ENCODE results near the gene NPC2.
"Not testable (repeated sequence)": the region's sequence is repeated elsewhere in the genome, so short reads cannot be mapped to it uniquely, and the experiment has no call there.

The NPC2 gene

GRCh38 chr14:74457565-74457895, 35.6 kb downstream of the NPC2 start:
- Mint-ChIP-seq H3K4me3 (no peak overlapping the region), H3K9me3 (no peaks in the 10 kb centered on the region), H3K36me3 (peaks cover 4% of the 10 kb centered on the region in 2 donors), H3K27ac (no peak overlapping the region), H3K27me3 (peaks cover 8 to 15% of the 10 kb centered on the region in 2 donors), H3K4me1 (peaks cover 4 to 15% of the 10 kb centered on the region in 2 donors)
- DNase-seq: no peak
- no peak for ATAC-seq (replicated peaks)

- Mint-ChIP-seq H3K27me3 (peaks cover 8 to 15% of the 10 kb centered on the region in 2 donors), H3K9me3 (no peaks in the 10 kb centered on the region), H3K4me3 (no peak overlapping the region), H3K27ac (no peak overlapping the region), H3K36me3 (peaks cover 4% of the 10 kb centered on the region in 2 donors), H3K4me1 (peaks cover 4 to 15% of the 10 kb centered on the region in 2 donors)
- no peak for ATAC-seq (replicated peaks)
- DNase-seq: no peak
Observed at GRCh38 chr14:74456684-74457564, 36.2 kb downstream of the NPC2 start.

- not testable (repeated sequence) for H3K9me3 Mint-ChIP-seq; H3K27me3 Mint-ChIP-seq; H3K36me3 Mint-ChIP-seq; H3K27ac Mint-ChIP-seq; H3K4me1 Mint-ChIP-seq; DNase-seq; H3K4me3 Mint-ChIP-seq; ATAC-seq (replicated peaks)
Observed at GRCh38 chr14:74454397-74454796, 38.7 kb downstream of the NPC2 start.

GRCh38 chr14:74444866-74445265, 48.2 kb downstream of the NPC2 start:
- H3K27me3 Mint-ChIP-seq: peaks cover 0 to 9% of the 10 kb centered on the region in 2 donors
- H3K4me3 Mint-ChIP-seq: no peak overlapping the region
- no peaks in the 10 kb centered on the region for H3K4me1 Mint-ChIP-seq
- no peak for ATAC-seq (replicated peaks)
- DNase-seq: no peak
- no peaks in the 10 kb centered on the region for H3K36me3 Mint-ChIP-seq
- H3K27ac Mint-ChIP-seq: no peak overlapping the region
- peaks cover 0 to 1% of the 10 kb centered on the region in 2 donors for H3K9me3 Mint-ChIP-seq

GRCh38 chr14:74442757-74443156, 50.3 kb downstream of the NPC2 start:
- no peak for DNase-seq
- no peaks in the 10 kb centered on the region for H3K36me3 Mint-ChIP-seq
- H3K4me3 Mint-ChIP-seq: no peak overlapping the region
- ATAC-seq (replicated peaks): no peak
- peaks cover 0 to under 1% of the 10 kb centered on the region in 2 donors for H3K9me3 Mint-ChIP-seq
- H3K27ac Mint-ChIP-seq: no peak overlapping the region
- H3K27me3 Mint-ChIP-seq: peaks cover 4 to 10% of the 10 kb centered on the region in 2 donors
- H3K4me1 Mint-ChIP-seq: no peaks in the 10 kb centered on the region

GRCh38 chr14:74441113-74441512, 52.0 kb downstream of the NPC2 start:
- Mint-ChIP-seq H3K9me3 (peaks cover 0 to 3% of the 10 kb centered on the region in 2 donors), H3K27me3 (peaks cover 15% of the 10 kb centered on the region in 2 donors), H3K27ac (no peak overlapping the region), H3K4me3 (no peak overlapping the region), H3K4me1 (no peaks in the 10 kb centered on the region), H3K36me3 (no peaks in the 10 kb centered on the region)
- no peak for DNase-seq
- no peak for ATAC-seq (replicated peaks)

GRCh38 chr14:74438351-74438915, 54.7 kb downstream of the NPC2 start:
- H3K4me1 Mint-ChIP-seq: no peaks in the 10 kb centered on the region
- ATAC-seq (replicated peaks): no peak
- H3K27ac Mint-ChIP-seq: no peak overlapping the region
- H3K36me3 Mint-ChIP-seq: no peaks in the 10 kb centered on the region
- no peak overlapping the region for H3K4me3 Mint-ChIP-seq
- no peak for DNase-seq
- H3K27me3 Mint-ChIP-seq: peaks cover 26% of the 10 kb centered on the region in 2 donors
- peaks cover 0 to 3% of the 10 kb centered on the region in 2 donors for H3K9me3 Mint-ChIP-seq

- peaks cover 26% of the 10 kb centered on the region in 2 donors for H3K27me3 Mint-ChIP-seq
- peaks cover 0 to 3% of the 10 kb centered on the region in 2 donors for H3K9me3 Mint-ChIP-seq
- no peak overlapping the region for H3K27ac Mint-ChIP-seq
- ATAC-seq (replicated peaks) (no peak), DNase-seq (no peak)
- H3K4me1 Mint-ChIP-seq: no peaks in the 10 kb centered on the region
- no peak overlapping the region for H3K4me3 Mint-ChIP-seq
- no peaks in the 10 kb centered on the region for H3K36me3 Mint-ChIP-seq
Observed at GRCh38 chr14:74437496-74438053, 55.5 kb downstream of the NPC2 start.

GRCh38 chr14:74434294-74434693, 58.8 kb downstream of the NPC2 start:
- peaks cover 32 to 34% of the 10 kb centered on the region in 2 donors for H3K27me3 Mint-ChIP-seq
- DNase-seq (no peak), ATAC-seq (replicated peaks) (no peak)
- H3K27ac Mint-ChIP-seq: no peak overlapping the region
- H3K9me3 Mint-ChIP-seq: peaks cover 0 to 3% of the 10 kb centered on the region in 2 donors
- H3K36me3 Mint-ChIP-seq: no peaks in the 10 kb centered on the region
- H3K4me3 Mint-ChIP-seq: no peak overlapping the region
- peaks cover 2 to 6% of the 10 kb centered on the region in 2 donors for H3K4me1 Mint-ChIP-seq

- no peaks in the 10 kb centered on the region for H3K36me3 Mint-ChIP-seq
- H3K4me3 Mint-ChIP-seq: no peak overlapping the region
- H3K27ac Mint-ChIP-seq: no peak overlapping the region
- no peaks in the 10 kb centered on the region for H3K9me3 Mint-ChIP-seq
- ATAC-seq (replicated peaks): no peak
- peaks cover 5 to 8% of the 10 kb centered on the region in 2 donors for H3K4me1 Mint-ChIP-seq
- no peak for DNase-seq
- H3K27me3 Mint-ChIP-seq: peaks cover 40 to 43% of the 10 kb centered on the region in 2 donors
Observed at GRCh38 chr14:74429991-74430390, 63.1 kb downstream of the NPC2 start.

All from stimulated activated naive B cell treated with anti-CD40 and anti-IgM and Interleukin-4, amounts not matched to agents 10 μg/mL and 1 μg/mL and 100 μg/mL, for 72 hours (primary cell).